Nephron progenitor cell (in vitro differentiated cells): Measurements from ENCODE around the gene EBF3.

Experiments
- DNase-seq: peaks from one replicate; pipeline ENCODE4 v3.0.0; 2021
- H3K27ac Mint-ChIP-seq: 2 replicates; pipeline ENCODE4 v1.8.0; 2021; ENCODE audit warnings: mild to moderate bottlenecking, moderate library complexity, mixed read lengths
- H3K27me3 Mint-ChIP-seq: 2 replicates; pipeline ENCODE4 v1.8.0; 2021; ENCODE audit warnings: mild to moderate bottlenecking, low read depth, mixed read lengths; ENCODE audit not compliant: poor library complexity
- H3K36me3 Mint-ChIP-seq: 2 replicates; pipeline ENCODE4 v1.8.0; 2021; ENCODE audit warnings: low read depth, mixed read lengths
- H3K4me1 Mint-ChIP-seq: 2 replicates; pipeline ENCODE4 v1.8.0; 2021; ENCODE audit warnings: mixed read lengths
- H3K4me3 Mint-ChIP-seq: 2 replicates; pipeline ENCODE4 v1.8.0; 2021; ENCODE audit warnings: mild to moderate bottlenecking, moderate library complexity, mixed read lengths
- H3K9me3 Mint-ChIP-seq: 2 replicates; pipeline ENCODE4 v1.8.0; 2021; ENCODE audit warnings: mild to moderate bottlenecking, moderate library complexity, mixed read lengths
- TF ChIP-seq, protein P1 (sequence below): fragments of 200-600 bp; sonication (generic); IDR thresholded peaks from 2 replicates; pipeline ENCODE4 v1.5.0; 2021; ENCODE audit warnings: antibody characterized with exemption

The EBF3 gene

GRCh38 chr10:129953119-129954051, 10.7 kb downstream of the EBF3 start:
- Mint-ChIP-seq H3K27me3 (peaks cover 45% of the 10 kb centered on the region), H3K4me3 (peak overlapping the region; percentile 67), H3K27ac (peak overlapping the region; percentile 99), H3K9me3 (no peaks in the 10 kb centered on the region), H3K4me1 (peaks cover 98% of the 10 kb centered on the region), H3K36me3 (no peaks in the 10 kb centered on the region)
- TF ChIP-seq, protein P1, sequence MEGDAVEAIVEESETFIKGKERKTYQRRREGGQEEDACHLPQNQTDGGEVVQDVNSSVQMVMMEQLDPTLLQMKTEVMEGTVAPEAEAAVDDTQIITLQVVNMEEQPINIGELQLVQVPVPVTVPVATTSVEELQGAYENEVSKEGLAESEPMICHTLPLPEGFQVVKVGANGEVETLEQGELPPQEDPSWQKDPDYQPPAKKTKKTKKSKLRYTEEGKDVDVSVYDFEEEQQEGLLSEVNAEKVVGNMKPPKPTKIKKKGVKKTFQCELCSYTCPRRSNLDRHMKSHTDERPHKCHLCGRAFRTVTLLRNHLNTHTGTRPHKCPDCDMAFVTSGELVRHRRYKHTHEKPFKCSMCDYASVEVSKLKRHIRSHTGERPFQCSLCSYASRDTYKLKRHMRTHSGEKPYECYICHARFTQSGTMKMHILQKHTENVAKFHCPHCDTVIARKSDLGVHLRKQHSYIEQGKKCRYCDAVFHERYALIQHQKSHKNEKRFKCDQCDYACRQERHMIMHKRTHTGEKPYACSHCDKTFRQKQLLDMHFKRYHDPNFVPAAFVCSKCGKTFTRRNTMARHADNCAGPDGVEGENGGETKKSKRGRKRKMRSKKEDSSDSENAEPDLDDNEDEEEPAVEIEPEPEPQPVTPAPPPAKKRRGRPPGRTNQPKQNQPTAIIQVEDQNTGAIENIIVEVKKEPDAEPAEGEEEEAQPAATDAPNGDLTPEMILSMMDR = no peak
- DNase-seq = no peak

- Mint-ChIP-seq H3K4me1 (peaks cover 100% of the 10 kb centered on the region), H3K4me3 (peak overlapping the region; percentile 67), H3K27ac (peak overlapping the region; percentile 99), H3K9me3 (no peaks in the 10 kb centered on the region), H3K36me3 (no peaks in the 10 kb centered on the region), H3K27me3 (peaks cover 37% of the 10 kb centered on the region)
- no peak for DNase-seq
- TF ChIP-seq, protein P1 = no peak
Observed at GRCh38 chr10:129952378-129953118, 11.5 kb downstream of the EBF3 start.

- Mint-ChIP-seq H3K4me3 (peak overlapping the region; percentile 11), H3K27ac (peak overlapping the region; percentile 57), H3K36me3 (no peaks in the 10 kb centered on the region), H3K4me1 (peaks cover 100% of the 10 kb centered on the region), H3K27me3 (peaks cover 31% of the 10 kb centered on the region), H3K9me3 (no peaks in the 10 kb centered on the region)
- no peak for DNase-seq
- TF ChIP-seq, protein P1 = no peak
Observed at GRCh38 chr10:129951970-129952265, 12.2 kb downstream of the EBF3 start.

- peak overlapping the region; percentile 86 for H3K27ac Mint-ChIP-seq
- TF ChIP-seq, protein P1 = no peak
Observed at GRCh38 chr10:129951101-129951969, 12.7 kb downstream of the EBF3 start.

DNA sequence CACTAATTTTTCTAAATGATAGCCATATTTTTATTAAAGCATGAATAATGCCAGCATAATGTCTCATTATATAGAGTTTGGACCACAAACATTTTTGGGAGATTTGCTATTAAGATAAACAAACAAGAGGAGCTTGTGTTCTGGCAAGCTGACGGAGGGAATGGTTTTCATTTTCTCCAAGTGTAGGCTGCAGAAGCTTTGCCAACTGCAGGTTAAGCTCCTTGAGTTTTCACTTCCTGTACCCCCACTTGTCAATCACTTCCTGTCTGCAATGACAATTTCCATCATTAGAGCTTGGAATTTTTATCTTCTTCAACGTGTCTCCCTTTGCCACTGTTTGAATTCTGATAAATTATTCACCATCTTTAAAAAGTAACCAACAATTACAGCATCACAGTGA, 13.4 kb downstream of the EBF3 start:
- H3K36me3 Mint-ChIP-seq = peaks cover 10% of the 10 kb centered on the region
- H3K9me3 Mint-ChIP-seq = peaks cover 7% of the 10 kb centered on the region
- H3K4me1 Mint-ChIP-seq = peaks cover 100% of the 10 kb centered on the region
- peaks cover 18% of the 10 kb centered on the region for H3K27me3 Mint-ChIP-seq
- peak overlapping the region; percentile 86 for H3K27ac Mint-ChIP-seq
- TF ChIP-seq, protein P1 = no peak
- DNase-seq = no peak
- peak overlapping the region; percentile 75 for H3K4me3 Mint-ChIP-seq

More at GRCh38 chr10:129951101-129951969, 12.7 kb downstream of the EBF3 start:
- Mint-ChIP-seq H3K4me3 (peak overlapping the region; percentile 75), H3K27me3 (peaks cover 25% of the 10 kb centered on the region), H3K36me3 (peaks cover 3% of the 10 kb centered on the region), H3K4me1 (peaks cover 100% of the 10 kb centered on the region), H3K9me3 (peaks cover under 1% of the 10 kb centered on the region)
- peak; percentile 47 for DNase-seq
